ENCODE measurements around the gene ACAP3.
A peak's percentile ranks its signal among the peaks of the same experiment; 100 is the strongest.
"Not testable (repeated sequence)": the region's sequence is repeated elsewhere in the genome, so short reads cannot be mapped to it uniquely, and the experiment has no call there.

Gene ACAP3

GRCh38 chr1:1330366-1331067 lies 22.8 kb upstream of the ACAP3 start:
- DNase-seq (ENCODE audit: low read depth) = no peak

GRCh38 chr1:1329304-1330210 lies 21.8 kb upstream of the ACAP3 start:
- no peak for DNase-seq (ENCODE audit: low read depth)

GRCh38 chr1:1328254-1328653 lies 20.5 kb upstream of the ACAP3 start:
- no peak for DNase-seq (ENCODE audit: low read depth)

- no peak for DNase-seq (ENCODE audit: low read depth)
Measured at GRCh38 chr1:1327291-1327690, 19.6 kb upstream of the ACAP3 start.

GRCh38 chr1:1326075-1326605 lies 18.4 kb upstream of the ACAP3 start:
- no peak for DNase-seq (ENCODE audit: low read depth)

- no peak for DNase-seq (ENCODE audit: low read depth)
Measured at GRCh38 chr1:1325288-1326074, 17.8 kb upstream of the ACAP3 start.

- peak; percentile 95 for DNase-seq (ENCODE audit: low read depth)
Measured at GRCh38 chr1:1324524-1325287, 17.0 kb upstream of the ACAP3 start, which contains the start of the genes CPTP and INTS11. Gene CPTP, plus strand, starts transcription at chr1:1324802. Its CDS starts 2,109 bp downstream, at chr1:1326911. Gene INTS11, minus strand, starts transcription at chr1:1324660. Its CDS starts 52 bp downstream, at chr1:1324608.

GRCh38 chr1:1324084-1324523 lies 16.4 kb upstream of the ACAP3 start:
- no peak for DNase-seq (ENCODE audit: low read depth)

GRCh38 chr1:1322952-1323351 lies 15.2 kb upstream of the ACAP3 start:
- DNase-seq (ENCODE audit: low read depth) = no peak

- DNase-seq (ENCODE audit: low read depth) = no peak
Measured at GRCh38 chr1:1322418-1322817, 14.7 kb upstream of the ACAP3 start.

- DNase-seq (ENCODE audit: low read depth) = no peak
Measured at GRCh38 chr1:1321477-1321876, 13.7 kb upstream of the ACAP3 start.

GRCh38 chr1:1320666-1321448 lies 13.1 kb upstream of the ACAP3 start:
- no peak for DNase-seq (ENCODE audit: low read depth)

GRCh38 chr1:1319646-1319941 lies 11.9 kb upstream of the ACAP3 start:
- DNase-seq (ENCODE audit: low read depth) = no peak

- no peak for DNase-seq (ENCODE audit: low read depth)
Measured at GRCh38 chr1:1318777-1319645, 11.3 kb upstream of the ACAP3 start.

- no peak for DNase-seq (ENCODE audit: low read depth)
Measured at GRCh38 chr1:1318131-1318652, 10.5 kb upstream of the ACAP3 start.

GRCh38 chr1:1317420-1317819 lies 9.7 kb upstream of the ACAP3 start:
- no peak for DNase-seq (ENCODE audit: low read depth)

- DNase-seq (ENCODE audit: low read depth) = not testable (repeated sequence)
Measured at GRCh38 chr1:1316199-1316598, 8.5 kb upstream of the ACAP3 start.

GRCh38 chr1:1315435-1315954 lies 7.8 kb upstream of the ACAP3 start:
- no peak for DNase-seq (ENCODE audit: low read depth)

GRCh38 chr1:1314678-1315335 lies 7.1 kb upstream of the ACAP3 start:
- DNase-seq (ENCODE audit: low read depth) = no peak
